Measurements from ENCODE around the gene IGFL3. TPM values are rescaled to one million over a fixed set of nuclear protein-coding genes. Genes with fewer than 3 reads are reported as not detected.
A peak's percentile ranks its signal among the peaks of the same experiment; 100 is the strongest.

IGFL3 gene
- total RNA-seq, 1 donor: not detected

DNA sequence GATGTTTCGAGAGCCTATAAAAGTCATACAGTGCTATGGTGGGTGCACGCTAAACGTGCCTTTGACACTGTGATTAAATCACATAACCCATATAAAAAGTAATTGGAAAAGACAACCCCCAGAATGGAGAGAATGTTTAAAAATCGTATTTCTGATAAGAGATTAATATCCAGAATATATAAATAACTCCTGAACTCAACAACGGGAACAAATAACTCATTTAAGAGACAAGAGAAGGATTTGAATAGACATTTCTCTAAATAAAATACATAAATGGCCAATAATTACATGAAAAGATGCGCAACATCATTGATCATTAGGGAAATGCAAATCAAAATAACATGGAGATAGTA lies 46.7 kb downstream of the IGFL3 start:
- no peak for DNase-seq (ENCODE audit: low read depth in 2 of 3, low spot score in 2 of 3)

DNA sequence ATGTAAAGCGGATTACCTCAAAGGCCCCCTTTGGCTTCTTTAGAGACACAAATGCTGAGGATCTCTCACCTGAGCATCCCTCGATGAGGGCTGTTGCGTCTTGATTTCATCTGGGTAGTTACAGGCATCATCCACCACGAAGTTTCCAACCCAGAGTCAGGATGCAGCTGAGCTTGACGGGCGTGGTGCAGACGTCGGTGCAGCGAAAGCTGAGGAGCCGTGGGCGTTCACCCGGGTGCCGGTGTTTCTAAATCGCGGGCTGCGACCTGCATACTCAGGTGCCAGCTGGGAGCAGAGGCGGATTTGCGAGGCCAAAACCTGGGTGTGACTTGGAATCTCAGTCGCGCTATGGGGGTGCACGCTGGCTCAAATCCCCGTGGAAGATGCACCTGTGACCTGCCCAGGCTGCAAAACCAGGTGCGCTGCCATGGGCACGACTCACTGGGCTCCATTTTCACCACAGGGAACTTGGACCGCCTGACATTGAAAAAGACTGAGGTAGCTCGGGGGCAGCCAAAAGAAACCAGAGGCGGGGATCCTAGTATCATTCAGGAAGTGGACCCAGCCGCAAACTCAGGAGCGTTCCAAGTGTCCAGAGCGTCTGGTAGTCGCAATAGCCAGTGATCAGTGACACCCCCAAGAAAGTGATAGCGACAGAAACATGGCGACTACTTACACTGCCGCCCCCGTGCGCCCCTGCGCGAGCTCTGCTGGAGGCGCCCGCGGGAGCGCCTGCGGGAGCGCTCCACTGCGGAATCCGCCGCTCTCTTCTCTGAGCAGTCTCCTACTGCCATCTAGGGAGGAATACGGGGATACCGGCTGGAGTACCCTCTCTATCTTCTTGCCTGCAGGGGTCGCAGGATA lies 47.3 kb downstream of the IGFL3 start:
- DNase-seq (ENCODE audit: low read depth in 2 of 3, low spot score in 2 of 3): peak in 2 of 3 donors; percentile 80 to 89

DNA sequence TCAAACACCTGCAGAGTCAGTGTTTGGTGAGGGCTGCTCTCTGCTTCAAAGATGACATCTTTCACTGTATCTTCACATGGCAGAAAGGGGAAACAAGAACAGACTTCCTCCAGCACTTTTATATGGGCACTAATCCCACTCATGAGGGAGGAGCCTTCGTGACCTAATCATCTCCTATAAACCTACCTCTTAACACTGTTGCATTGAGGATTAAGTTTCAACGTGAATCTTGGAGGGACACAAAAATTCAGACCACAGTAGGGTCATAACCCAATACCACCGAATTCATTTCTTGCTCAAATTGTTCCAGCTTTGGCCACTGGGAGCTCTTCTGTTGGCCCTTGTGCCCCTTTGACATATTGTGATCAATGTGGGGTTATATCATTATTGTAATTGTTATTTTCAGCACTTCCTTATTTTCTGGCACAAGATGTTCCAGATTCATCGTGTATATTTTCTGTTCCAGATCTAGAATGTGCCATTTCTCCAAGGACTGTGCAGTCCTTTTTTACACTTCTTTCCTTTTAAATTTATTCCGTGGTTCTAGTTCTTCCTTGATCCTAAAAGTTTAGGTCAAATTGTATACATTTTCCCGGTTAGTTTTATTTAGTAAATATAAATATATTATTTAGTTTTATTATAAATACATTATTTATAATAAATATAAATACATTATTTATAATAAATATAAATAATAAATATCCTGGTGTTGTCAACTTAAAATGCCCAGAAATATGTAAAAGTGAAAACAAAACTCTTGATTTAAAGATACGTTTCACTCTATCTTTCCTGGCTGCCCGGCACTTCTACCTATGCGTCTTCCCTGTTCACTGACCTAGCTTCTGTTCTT lies 48.2 kb downstream of the IGFL3 start:
- no peak for DNase-seq (ENCODE audit: low read depth in 2 of 3, low spot score in 2 of 3)

DNA sequence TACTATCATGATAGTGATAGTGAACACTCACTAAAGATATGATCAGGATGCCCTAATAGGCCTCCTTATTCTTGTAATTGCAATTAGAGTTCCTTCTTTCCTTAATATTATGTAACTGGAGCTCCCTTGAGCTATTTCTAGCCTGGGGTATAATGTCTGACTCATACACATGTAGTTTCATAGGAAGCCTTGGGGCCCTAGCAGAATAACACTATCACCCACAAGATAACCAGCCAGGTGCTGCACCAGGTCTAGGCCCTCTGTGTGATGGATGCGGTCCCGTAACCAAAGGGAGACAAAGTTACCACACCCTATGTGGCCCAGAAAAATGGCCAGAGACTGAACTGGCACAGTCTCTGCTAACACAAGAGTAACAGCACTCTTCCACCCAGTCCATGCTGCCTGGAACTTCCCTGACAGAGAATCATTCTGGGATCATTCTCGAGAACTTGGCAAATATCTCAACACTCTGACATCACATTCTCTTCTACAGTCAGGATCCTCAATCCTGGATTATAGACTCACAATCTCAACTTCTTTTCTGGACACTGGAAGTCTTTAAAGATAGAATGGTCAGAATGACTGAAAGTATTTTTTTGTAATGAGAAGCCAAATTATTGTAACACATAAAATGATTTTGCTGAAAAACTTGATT lies 51.1 kb downstream of the IGFL3 start:
- no peak for DNase-seq (ENCODE audit: low read depth in 2 of 3, low spot score in 2 of 3)

Other genes with a start within 250 kb of the IGFL3 start
- gene IRF2BP1, start 238.5 kb downstream of the IGFL3 start, total RNA-seq: 37.7 TPM
- 3.2 TPM for gene MYPOP, start 222.1 kb downstream of the IGFL3 start, total RNA-seq
- not detected for gene NANOS2, start 209.9 kb downstream of the IGFL3 start, total RNA-seq
- gene NOVA2, start 150.8 kb downstream of the IGFL3 start, total RNA-seq: not detected
- gene CCDC61, start 129.2 kb downstream of the IGFL3 start, total RNA-seq: 14.3 TPM
- gene PGLYRP1, start 101.6 kb downstream of the IGFL3 start, total RNA-seq: 1.3 TPM
- under 0.01 TPM for gene IGFL4, start 83.7 kb downstream of the IGFL3 start, total RNA-seq
- not detected for gene IGFL2, start 23.6 kb upstream of the IGFL3 start, total RNA-seq
- gene IGFL1, start 105.1 kb upstream of the IGFL3 start, total RNA-seq: not detected
- gene HIF3A, start 172.4 kb upstream of the IGFL3 start, total RNA-seq: 0.27 TPM
- 47.4 TPM for gene PPP5C, start 222.4 kb upstream of the IGFL3 start, total RNA-seq